HFFc6 (cell line): ENCODE measurements around the gene SYNPO. TPM values are rescaled to one million over a fixed set of nuclear protein-coding genes. Genes with fewer than 3 reads are reported as not detected.
A peak's percentile ranks its signal among the peaks of the same experiment; 100 is the strongest.

Experiments used
- DNase-seq: peaks from one replicate; pipeline ENCODE4 v3.0.0-alpha.2; 2018
- H3K27ac Mint-ChIP-seq: 2 replicates; pipeline ENCODE4 v1.8.0; 2020; ENCODE audit warnings: mild to moderate bottlenecking, mixed read lengths
- H3K27me3 Mint-ChIP-seq: 2 replicates; pipeline ENCODE4 v1.8.0; 2021; ENCODE audit warnings: mild to moderate bottlenecking, moderate library complexity, mixed read lengths; ENCODE audit not compliant: insufficient read depth
- H3K36me3 Mint-ChIP-seq: 2 replicates; pipeline ENCODE4 v1.8.0; 2021; ENCODE audit warnings: low read depth, mixed read lengths
- H3K4me1 Mint-ChIP-seq: 2 replicates; pipeline ENCODE4 v1.8.0; 2020; ENCODE audit warnings: low read depth, mixed read lengths
- H3K4me3 Mint-ChIP-seq: 2 replicates; pipeline ENCODE4 v1.8.0; 2020; ENCODE audit warnings: mild to moderate bottlenecking, moderate library complexity, mixed read lengths
- H3K9me3 Mint-ChIP-seq: 2 replicates; pipeline ENCODE4 v1.8.0; 2020; ENCODE audit warnings: mild to moderate bottlenecking, mixed read lengths
- total RNA-seq, 6 experiments: library from RNA; stranded (reverse); fragmentation: NEBNext Ultra II Directional; extraction: Animal tissue kit (Norgen Biotek cat#: 25700); gene quantifications; 2 replicates in 1 of 6; 3 replicates in 5 of 6; pipeline ENCODE4 v1.2.3, GENCODE V29; 2021
- TF ChIP-seq, protein P1 (sequence below): fragments of 200-600 bp; sonication (generic); IDR thresholded peaks from 2 replicates; pipeline ENCODE4 v1.5.0; 2021; ENCODE audit warnings: antibody characterized with exemption, mild to moderate bottlenecking

Gene SYNPO
- total RNA-seq, 6 experiments from 2014 or later: 35.6 to 50.7 (median 47.8) TPM

DNA sequence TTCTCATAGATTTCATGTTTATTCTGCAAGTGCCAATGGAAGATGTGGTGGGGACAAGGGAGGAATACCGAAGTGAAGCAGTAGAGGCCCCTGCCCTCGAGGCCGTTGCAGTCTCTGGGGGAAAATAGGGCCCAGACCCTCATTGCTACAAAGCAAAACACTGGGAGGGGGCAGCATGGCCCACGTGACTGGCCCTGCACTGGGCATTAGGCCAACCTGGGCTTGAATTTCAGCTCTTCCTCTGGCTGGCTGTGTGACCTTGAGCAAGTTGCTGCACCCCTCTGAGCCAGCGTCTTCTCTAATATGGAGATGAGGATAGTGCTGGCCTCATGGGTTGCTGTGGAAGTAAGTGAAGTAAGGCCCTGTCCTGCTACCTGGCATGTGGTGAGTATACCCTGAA is 709 bp upstream of the SYNPO start:
- Mint-ChIP-seq H3K4me3 (peak overlapping the region; percentile 89), H3K27me3 (peaks cover 2% of the 10 kb centered on the region), H3K36me3 (no peaks in the 10 kb centered on the region), H3K27ac (peak overlapping the region; percentile 94), H3K4me1 (peaks cover 99% of the 10 kb centered on the region), H3K9me3 (no peaks in the 10 kb centered on the region)
- DNase-seq: no peak
- TF ChIP-seq, protein P1, sequence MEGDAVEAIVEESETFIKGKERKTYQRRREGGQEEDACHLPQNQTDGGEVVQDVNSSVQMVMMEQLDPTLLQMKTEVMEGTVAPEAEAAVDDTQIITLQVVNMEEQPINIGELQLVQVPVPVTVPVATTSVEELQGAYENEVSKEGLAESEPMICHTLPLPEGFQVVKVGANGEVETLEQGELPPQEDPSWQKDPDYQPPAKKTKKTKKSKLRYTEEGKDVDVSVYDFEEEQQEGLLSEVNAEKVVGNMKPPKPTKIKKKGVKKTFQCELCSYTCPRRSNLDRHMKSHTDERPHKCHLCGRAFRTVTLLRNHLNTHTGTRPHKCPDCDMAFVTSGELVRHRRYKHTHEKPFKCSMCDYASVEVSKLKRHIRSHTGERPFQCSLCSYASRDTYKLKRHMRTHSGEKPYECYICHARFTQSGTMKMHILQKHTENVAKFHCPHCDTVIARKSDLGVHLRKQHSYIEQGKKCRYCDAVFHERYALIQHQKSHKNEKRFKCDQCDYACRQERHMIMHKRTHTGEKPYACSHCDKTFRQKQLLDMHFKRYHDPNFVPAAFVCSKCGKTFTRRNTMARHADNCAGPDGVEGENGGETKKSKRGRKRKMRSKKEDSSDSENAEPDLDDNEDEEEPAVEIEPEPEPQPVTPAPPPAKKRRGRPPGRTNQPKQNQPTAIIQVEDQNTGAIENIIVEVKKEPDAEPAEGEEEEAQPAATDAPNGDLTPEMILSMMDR: no peak

DNA sequence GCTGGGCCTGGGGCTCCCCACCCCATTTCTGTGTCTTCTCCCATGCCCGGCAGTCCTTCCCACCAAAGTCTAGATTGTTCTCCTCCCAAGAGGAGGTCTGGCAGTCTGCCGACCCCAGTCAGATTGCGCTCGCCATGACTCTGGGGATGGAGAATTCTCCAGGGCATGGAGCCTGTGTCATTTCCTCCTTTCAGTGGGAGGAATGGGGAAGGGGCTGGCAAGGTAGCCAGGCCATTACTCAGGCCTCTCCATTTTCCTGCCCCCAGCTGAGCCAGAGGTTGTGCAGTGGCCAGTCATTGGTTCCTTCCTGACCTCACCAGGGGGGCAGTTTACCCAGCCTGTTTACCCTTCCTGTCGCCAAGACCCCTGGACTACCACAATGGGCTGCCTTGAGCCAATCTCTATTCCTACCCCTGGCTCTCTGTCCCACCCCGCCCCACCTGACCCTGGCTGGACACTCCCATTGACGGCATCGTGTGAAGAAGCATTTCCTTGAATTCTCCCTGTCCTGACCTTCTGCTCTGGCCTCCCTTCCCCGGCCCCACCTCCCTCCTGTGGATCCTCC is 628 bp downstream of the SYNPO start:
- Mint-ChIP-seq H3K9me3 (no peaks in the 10 kb centered on the region), H3K4me1 (peaks cover 99% of the 10 kb centered on the region), H3K36me3 (no peaks in the 10 kb centered on the region), H3K4me3 (peak overlapping the region; percentile 89), H3K27me3 (peaks cover 2% of the 10 kb centered on the region), H3K27ac (peak overlapping the region; percentile 94)
- TF ChIP-seq, protein P1: no peak
- DNase-seq: peak; percentile 24

DNA sequence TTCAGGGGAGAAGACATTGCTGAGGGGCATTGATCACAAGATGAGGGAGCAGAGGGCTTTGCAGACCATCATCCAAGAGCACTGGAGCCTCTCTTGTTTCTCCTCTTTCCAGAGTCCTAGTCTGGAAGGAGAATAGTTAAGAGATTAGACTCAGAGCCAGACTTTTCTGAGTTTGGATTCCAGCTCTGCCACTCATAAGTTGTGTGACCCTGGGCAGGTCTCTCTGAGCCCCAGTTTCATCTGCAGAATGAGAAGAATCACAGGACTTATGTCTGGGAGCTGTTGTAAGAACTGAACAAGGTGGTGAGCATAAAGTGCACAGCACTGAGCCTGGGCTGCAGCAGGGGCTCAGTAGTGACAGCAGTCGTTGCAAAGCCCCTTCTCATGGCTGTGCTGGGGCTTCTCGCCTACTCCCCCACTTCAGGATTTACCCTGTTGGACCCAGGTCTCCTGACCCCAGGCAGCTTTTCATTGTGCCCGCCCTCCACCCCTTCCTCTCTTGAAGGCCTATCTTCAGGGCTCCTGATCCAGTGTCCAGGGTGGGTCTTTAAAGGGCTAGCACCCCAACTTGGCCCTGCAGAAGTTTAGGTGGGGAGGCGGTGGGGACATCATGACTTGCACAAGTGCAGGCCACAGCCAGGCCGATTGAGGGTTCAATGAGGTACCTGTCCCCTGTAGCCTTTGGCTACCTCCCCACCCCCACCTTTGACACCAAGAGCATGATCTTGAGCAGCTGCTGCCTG is 1.5 kb downstream of the SYNPO start:
- no peaks in the 10 kb centered on the region for H3K36me3 Mint-ChIP-seq
- no peaks in the 10 kb centered on the region for H3K9me3 Mint-ChIP-seq
- peak overlapping the region; percentile 89 for H3K4me3 Mint-ChIP-seq
- TF ChIP-seq, protein P1: no peak
- DNase-seq: peak; percentile 24
- H3K4me1 Mint-ChIP-seq: peaks cover 90% of the 10 kb centered on the region
- H3K27ac Mint-ChIP-seq: peak overlapping the region; percentile 94
- peaks cover under 1% of the 10 kb centered on the region for H3K27me3 Mint-ChIP-seq

DNA sequence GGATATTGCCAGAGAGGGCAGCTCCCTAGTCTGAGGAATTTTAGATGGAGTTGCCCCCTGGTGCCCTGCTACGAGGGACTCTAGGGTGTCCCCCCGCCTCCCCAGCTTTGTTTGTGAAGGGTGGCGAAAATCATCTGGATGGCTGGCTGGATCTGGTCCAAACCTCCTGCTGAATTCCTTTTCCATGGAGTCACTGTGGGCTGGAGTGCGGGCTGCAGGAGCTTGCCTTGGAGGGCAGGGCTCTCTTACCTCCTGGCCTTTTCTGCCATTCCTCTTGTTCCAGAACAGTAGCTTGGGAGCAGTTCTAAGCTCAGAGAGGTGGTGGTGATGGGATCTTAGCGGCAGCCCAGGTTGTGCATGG is 2.1 kb downstream of the SYNPO start:
- TF ChIP-seq, protein P1: no peak
- Mint-ChIP-seq H3K4me1 (peaks cover 84% of the 10 kb centered on the region), H3K27me3 (no peaks in the 10 kb centered on the region; the same call in 1 of the 2 replicates), H3K27ac (peak overlapping the region; percentile 94), H3K9me3 (no peaks in the 10 kb centered on the region), H3K36me3 (no peaks in the 10 kb centered on the region), H3K4me3 (peak overlapping the region; percentile 89)
- peak; percentile 83 for DNase-seq

DNA sequence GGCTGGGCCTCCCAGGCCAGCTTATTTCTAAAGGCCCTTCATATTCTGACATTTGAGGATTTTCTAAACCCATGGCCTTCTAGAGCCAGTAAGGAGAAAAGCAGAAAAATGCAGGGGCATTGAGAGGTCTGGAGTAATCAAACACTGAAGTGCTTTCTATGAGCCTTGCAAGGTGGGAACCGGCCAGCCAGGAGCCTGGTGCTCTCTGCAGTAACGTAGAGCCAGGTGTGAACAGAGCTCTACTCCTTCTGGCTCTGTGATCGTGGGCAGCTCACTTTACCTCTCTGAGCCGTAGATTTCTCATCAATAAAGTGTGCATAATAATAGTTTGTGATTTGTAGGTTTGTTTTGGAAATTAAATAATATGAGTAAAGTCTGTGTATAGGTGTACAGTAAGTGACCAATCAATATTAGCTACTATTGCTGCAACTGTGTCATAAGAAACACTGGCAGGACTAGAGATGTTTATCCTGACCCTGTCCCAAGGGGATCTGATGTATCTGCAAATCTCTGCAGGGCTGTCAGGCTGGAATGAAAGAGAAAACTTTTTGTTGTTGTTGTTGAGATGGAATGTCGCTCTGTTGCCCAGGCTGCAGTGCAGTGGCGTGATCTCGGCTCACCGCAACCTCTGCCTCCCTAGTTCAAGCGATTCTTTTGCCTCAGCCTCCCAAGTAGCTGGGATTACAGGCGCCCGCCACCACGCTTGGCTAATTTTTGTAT is 2.7 kb downstream of the SYNPO start:
- H3K4me1 Mint-ChIP-seq: peaks cover 78% of the 10 kb centered on the region
- H3K9me3 Mint-ChIP-seq: no peaks in the 10 kb centered on the region
- DNase-seq: no peak
- TF ChIP-seq, protein P1: no peak
- H3K36me3 Mint-ChIP-seq: peaks cover under 1% of the 10 kb centered on the region
- H3K4me3 Mint-ChIP-seq: peak overlapping the region; percentile 89
- H3K27me3 Mint-ChIP-seq: no peaks in the 10 kb centered on the region; the same call in 1 of the 2 replicates
- H3K27ac Mint-ChIP-seq: peak overlapping the region; percentile 94
